HepG2 (cell line): ENCODE measurements around the gene KITLG. TPM values are rescaled to one million over a fixed set of nuclear protein-coding genes. Genes with fewer than 3 reads are reported as not detected.

Source experiments
- ATAC-seq: fragments of 200-7000 bp; cut with Tn5 transposase; 3 replicates; pipeline ENCODE4 v1.9.1; 2020; ENCODE audit warnings: mild to moderate bottlenecking, moderate library complexity
- BruUV-seq: library from RNA; stranded (reverse); fragments of 400-500 nt; replicated peaks from 2 replicates; lab custom pipeline; 2021; lab: Mats Ljungman, UMichigan
- CTCF ChIA-PET: fragments of 300-600 bp; formaldehyde crosslinking; extraction: SDS; loops from one replicate; lab custom pipeline; 2021; ENCODE audit warnings: low total read pairs, inconsistent platforms, low intra/inter-chr PET ratio; lab: Yijun Ruan, JAX
- POLR2A ChIA-PET: fragments of 350-600 bp; sonication (Branson Sonifier 250); formaldehyde crosslinking; loops from one replicate; lab custom pipeline; 2020; ENCODE audit warnings: antibody characterized with exemption, inconsistent platforms; lab: Yijun Ruan, JAX
- DNase-seq: peaks from one replicate; pipeline ENCODE4 v3.0.0-alpha.2; 2015; ENCODE audit warnings: low spot score
- FAIRE-seq: peaks from 3 replicates; lab custom pipeline; 2011; peaks lifted over from hg19 to GRCh38; lab: Jason Lieb, UNC
- H2AFZ ChIP-seq: one replicate; pipeline ENCODE4 v1.6.1; 2011; ENCODE audit warnings: low read length, inconsistent platforms
- H3K27ac ChIP-seq: fragments of 300-600 bp; 3 replicates; pipeline ENCODE4 v1.8.0; 2011; ENCODE audit warnings: mixed run types, mild to moderate bottlenecking, mixed read lengths, low read length, inconsistent platforms; ENCODE audit not compliant: insufficient read depth; ENCODE audit errors: extremely low read length
- H3K27me3 ChIP-seq, 2 experiments: fragments of 200-600 bp in 1 of 2; 2 replicates in 1 of 2; 3 replicates in 1 of 2; pipeline versions ENCODE4 v1.6.0 to v1.8.0; 2011; ENCODE audit warnings: low read length in 2 of 2, mild to moderate bottlenecking in 2 of 2, moderate library complexity in 2 of 2, inconsistent platforms in 1 of 2; ENCODE audit not compliant: insufficient read depth in 2 of 2, control insufficient read depth in 1 of 2
- H3K36me3 ChIP-seq, 2 experiments: fragments of 200-600 bp in 1 of 2; replicated peaks in 1 of 2; 2 replicates in 1 of 2; 3 replicates in 1 of 2; pipeline versions ENCODE4 v1.5.1 to v1.8.0; 2011; ENCODE audit warnings: low read length in 2 of 2, inconsistent platforms in 1 of 2; ENCODE audit not compliant: insufficient read depth in 2 of 2, control insufficient read depth in 1 of 2
- H3K4me1 ChIP-seq: 2 replicates; pipeline ENCODE4 v1.5.1; 2012; ENCODE audit warnings: low read length, inconsistent platforms; ENCODE audit not compliant: insufficient read depth
- H3K4me2 ChIP-seq: 2 replicates; pipeline ENCODE4 v1.6.0; 2011; ENCODE audit warnings: low read depth, low read length, inconsistent platforms
- H3K4me3 ChIP-seq, 3 experiments: fragments of 200-600 bp in 1 of 3; sonication (generic), shearing (Covaris generic) in 1 of 3; replicated peaks in 1 of 3; 2 replicates each; pipeline ENCODE4 v1.5.1; 2011 to 2016; ENCODE audit warnings: low read length in 3 of 3, inconsistent platforms in 2 of 3, low read depth in 2 of 3, mild to moderate bottlenecking in 2 of 3, control low read depth in 1 of 3, mixed read lengths in 1 of 3; ENCODE audit not compliant: insufficient read depth in 1 of 3
- H3K79me2 ChIP-seq: one replicate; pipeline ENCODE4 v1.6.1; 2011; ENCODE audit warnings: low read length, inconsistent platforms; ENCODE audit not compliant: insufficient read depth
- H3K9ac ChIP-seq: 2 replicates; pipeline ENCODE4 v1.6.0; 2011; ENCODE audit warnings: mild to moderate bottlenecking, low read depth, low read length, inconsistent platforms; ENCODE audit not compliant: insufficient read depth
- H3K9me3 ChIP-seq: 2 replicates; pipeline ENCODE4 v1.5.1; 2012; ENCODE audit warnings: mild to moderate bottlenecking, low read length
- H4K20me1 ChIP-seq: 2 replicates; pipeline ENCODE4 v1.6.0; 2011; ENCODE audit warnings: inconsistent platforms, mild to moderate bottlenecking, low read length, moderate library complexity; ENCODE audit not compliant: insufficient read depth
- EP300 ChIP-seq, 3 experiments: sonication (generic) in 1 of 3; formaldehyde crosslinking in 1 of 3; IDR thresholded peaks; 2 replicates each; pipeline versions ENCODE4 v1.5.1 to v1.6.1; 2011 to 2020; ENCODE audit warnings: low read depth in 2 of 3, low read length in 2 of 3, borderline replicate concordance in 1 of 3, improper control_type of control experiment in 1 of 3, mild to moderate bottlenecking in 1 of 3, missing genetic modification reagents in 1 of 3, moderate library complexity in 1 of 3
- FOXA3 ChIP-seq: IDR thresholded peaks from 2 replicates; pipeline ENCODE4 v1.6.1; 2016; ENCODE audit warnings: missing genetic modification reagents, missing compliant biosample characterization
- PAF1 ChIP-seq: IDR thresholded peaks from 2 replicates; pipeline ENCODE4 v1.6.1; 2016; ENCODE audit warnings: missing genetic modification reagents, missing compliant biosample characterization
- RFXAP ChIP-seq: sonication (generic); formaldehyde crosslinking; IDR thresholded peaks from 2 replicates; pipeline ENCODE4 v1.4.0; 2020; ENCODE audit warnings: missing genetic modification reagents, borderline replicate concordance
- ZFP62 ChIP-seq: sonication (generic); formaldehyde crosslinking; IDR thresholded peaks from 2 replicates; pipeline ENCODE4 v1.4.0; 2020; ENCODE audit warnings: missing genetic modification reagents
- ZNF296 ChIP-seq: sonication (generic); formaldehyde crosslinking; conservative IDR thresholded peaks from 2 replicates; pipeline ENCODE4 v1.5.0; 2020; ENCODE audit warnings: mild to moderate bottlenecking, missing genetic modification reagents
- ZNF713 ChIP-seq: sonication (generic); formaldehyde crosslinking; IDR thresholded peaks from 2 replicates; pipeline ENCODE4 v1.4.0; 2020; ENCODE audit warnings: mild to moderate bottlenecking, missing genetic modification reagents
- ZNF782 ChIP-seq: sonication (generic); formaldehyde crosslinking; IDR thresholded peaks from 2 replicates; pipeline ENCODE4 v1.4.0; 2020; ENCODE audit warnings: missing genetic modification reagents, mild to moderate bottlenecking, borderline replicate concordance
- ZNF816 ChIP-seq: sonication (generic); formaldehyde crosslinking; IDR thresholded peaks from 2 replicates; pipeline ENCODE4 v1.8.0; 2022; ENCODE audit warnings: missing genetic modification reagents, mild to moderate bottlenecking, borderline replicate concordance
- WGBS: methylation state at CpG from one replicate; pipeline ENCODE4 v1.1.6; 2017; ENCODE audit warnings: low lambda C conversion rate; 5-methylcytosine and 5-hydroxymethylcytosine counted together
- in situ Hi-C: cut with HindIII; loops from 2 replicates; pipeline ENCODE4 v1.10.0; 2017; ENCODE audit warnings: low pct_unique_long_range_greater_than_20kb; ENCODE audit not compliant: extremely low pct_ligation_motif_present
- intact Hi-C: fragments of 100-400 bp; cut with micrococcal nuclease; formaldehyde crosslinking; loops from one replicate; pipeline ENCODE4 v1.10.0; 2022; ENCODE audit not compliant: unreplicated experiment
- polyA plus RNA-seq, 8 experiments: library from polyadenylated mRNA; depleted of rRNA in 3 of 8; stranded (reverse) in 7 of 8; unstranded in 1 of 8; fragments of >200 nt; fragmentation: Illumina TruSeq in 4 of 8; extraction: Trizol in 4 of 8; gene quantifications; 2 replicates each; pipeline versions ENCODE4 v1.2.1 to v1.2.3, GENCODE V29; 2011 to 2016; ENCODE audit warnings: low read depth in 4 of 8, missing spikeins in 1 of 8, mixed read lengths in 1 of 8; ENCODE audit not compliant: insufficient read depth in 1 of 8
- total RNA-seq, 5 experiments: library from RNA; depleted of rRNA; stranded (reverse); fragments of >200 nt; fragmentation: Illumina TruSeq; extraction: Trizol; gene quantifications; 2 replicates each; pipeline ENCODE4 v1.2.3, GENCODE V29; 2016; ENCODE audit warnings: low read depth in 1 of 5
- TF ChIP-seq, protein P1 (sequence below): sonication (generic); formaldehyde crosslinking; IDR thresholded peaks from 2 replicates; pipeline ENCODE4 v1.8.0; 2022; ENCODE audit warnings: missing genetic modification reagents, mild to moderate bottlenecking, moderate library complexity, borderline replicate concordance

Gene KITLG
- total and polyA plus RNA-seq, 2 of the 13 experiments (the other 11 are each of a cell fraction or from before 2014, with no cell fraction given), result 0.66 to 4.3 TPM

DNA sequence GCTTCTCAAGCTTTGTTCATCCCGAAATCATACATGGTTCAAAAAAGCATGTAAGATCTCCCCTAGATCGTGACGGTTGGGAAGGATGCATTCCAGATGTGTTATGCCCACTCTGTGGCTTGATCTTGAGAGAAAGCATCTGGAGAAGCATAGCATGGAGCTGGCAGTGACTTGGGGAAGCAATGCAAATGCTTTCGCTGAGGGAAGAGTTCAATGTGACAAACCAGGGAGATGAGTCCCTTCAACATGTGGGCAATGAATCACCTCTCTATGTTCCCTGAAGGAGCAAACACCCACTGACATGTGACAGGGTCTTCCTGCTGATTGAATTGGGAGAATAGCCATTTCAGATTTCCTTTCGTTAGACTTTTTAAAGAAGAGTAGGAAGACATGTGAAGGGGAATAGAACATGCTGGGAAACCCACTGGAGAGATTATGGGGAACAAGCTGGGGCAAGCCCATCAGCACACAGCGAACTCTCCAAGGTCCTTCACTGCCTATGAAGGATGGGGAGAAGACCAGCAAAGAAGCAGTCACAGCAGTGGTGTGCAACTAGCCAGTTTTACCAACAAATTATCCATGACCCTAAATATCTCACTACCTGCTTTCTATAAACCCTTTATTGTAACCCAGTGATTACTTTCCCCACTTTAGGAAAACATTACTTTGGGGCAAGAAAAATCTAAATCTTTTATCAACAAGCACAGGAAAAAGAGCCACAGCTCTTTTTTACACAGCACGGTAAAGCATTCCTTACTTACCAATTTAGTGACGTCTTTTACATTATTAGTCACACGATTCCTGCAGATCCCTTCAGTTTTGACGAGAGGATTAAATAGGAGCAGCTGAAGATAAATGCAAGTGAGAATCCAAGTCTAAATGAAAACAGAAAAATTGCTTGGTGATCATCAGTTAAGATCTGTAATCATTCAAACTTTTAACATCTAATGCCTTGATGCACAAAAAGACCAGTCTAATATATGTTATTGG lies 35.0 kb downstream of the KITLG start:
- CTCF ChIA-PET, result no interaction called here
- BruUV-seq, result no TSS peak
- no peaks in the 10 kb centered on the region for H3K4me1 ChIP-seq

More for the DNA sequence above, 35.0 kb downstream of the KITLG start:
- in situ Hi-C loops, result no loop called here
- WGBS, result 77% methylated on average over 10 of the region's 10 CpGs
- POLR2A ChIA-PET, result no interaction called here
- no peak overlapping the region for H3K4me2 ChIP-seq
- no peak for TF ChIP-seq ZFP62 (CRISPR knock-in tag)
- no peak for TF ChIP-seq ZNF816 (CRISPR knock-in tag)
- TF ChIP-seq FOXA3 (CRISPR knock-in tag), result no peak
- no peak for TF ChIP-seq ZNF713 (CRISPR knock-in tag)
- TF ChIP-seq PAF1 (CRISPR knock-in tag), result no peak
- no peak for TF ChIP-seq ZNF782 (CRISPR knock-in tag)
- no peak for TF ChIP-seq ZNF296 (CRISPR knock-in tag)
- TF ChIP-seq RFXAP, result no peak
- TF ChIP-seq EP300 (IDR thresholded peaks at IDR 0.05; ENCODE audit: low read depth in 2 of 2, low read length in 2 of 2), result no peak
- TF ChIP-seq EP300 (CRISPR knock-in tag; IDR thresholded peaks at IDR 0.05; ENCODE audit: borderline replicate concordance), result no peak
- TF ChIP-seq, protein P1, sequence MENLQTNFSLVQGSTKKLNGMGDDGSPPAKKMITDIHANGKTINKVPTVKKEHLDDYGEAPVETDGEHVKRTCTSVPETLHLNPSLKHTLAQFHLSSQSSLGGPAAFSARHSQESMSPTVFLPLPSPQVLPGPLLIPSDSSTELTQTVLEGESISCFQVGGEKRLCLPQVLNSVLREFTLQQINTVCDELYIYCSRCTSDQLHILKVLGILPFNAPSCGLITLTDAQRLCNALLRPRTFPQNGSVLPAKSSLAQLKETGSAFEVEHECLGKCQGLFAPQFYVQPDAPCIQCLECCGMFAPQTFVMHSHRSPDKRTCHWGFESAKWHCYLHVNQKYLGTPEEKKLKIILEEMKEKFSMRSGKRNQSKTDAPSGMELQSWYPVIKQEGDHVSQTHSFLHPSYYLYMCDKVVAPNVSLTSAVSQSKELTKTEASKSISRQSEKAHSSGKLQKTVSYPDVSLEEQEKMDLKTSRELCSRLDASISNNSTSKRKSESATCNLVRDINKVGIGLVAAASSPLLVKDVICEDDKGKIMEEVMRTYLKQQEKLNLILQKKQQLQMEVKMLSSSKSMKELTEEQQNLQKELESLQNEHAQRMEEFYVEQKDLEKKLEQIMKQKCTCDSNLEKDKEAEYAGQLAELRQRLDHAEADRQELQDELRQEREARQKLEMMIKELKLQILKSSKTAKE (CRISPR knock-in tag), result no peak
- no peaks in the 10 kb centered on the region for H3K27me3 ChIP-seq
- FAIRE-seq (no peak), ATAC-seq (no peak), DNase-seq (no peak)
- intact Hi-C loops, result no loop called here
- no peaks in the 10 kb centered on the region for H3K36me3 ChIP-seq
- H3K9me3 ChIP-seq, result no peaks in the 10 kb centered on the region
- no peak overlapping the region for H3K27ac ChIP-seq
- no peak overlapping the region for H2AFZ ChIP-seq
- H4K20me1 ChIP-seq, result no peaks in the 10 kb centered on the region
- H3K79me2 ChIP-seq, result no peaks in the 10 kb centered on the region
- H3K9ac ChIP-seq, result no peak overlapping the region
- H3K4me3 ChIP-seq, result no peak overlapping the region
